Heart right ventricle (tissue), 16 donors: ENCODE data around the gene TANGO2. TPM values are rescaled to one million over a fixed set of nuclear protein-coding genes. Genes with fewer than 3 reads are reported as not detected.

Experiments used
- ATAC-seq, 8 donors: fragments of 200-7000 bp; cut with Tn5 transposase; one replicate each; pipeline ENCODE4 v1.9.1; 2020; ENCODE audit warnings: mild to moderate bottlenecking in 8 of 8, moderate library complexity in 8 of 8, moderate number of reproducible peaks in 1 of 8
- DNase-seq, 2 donors: peaks; one replicate each; pipeline ENCODE4 v3.0.0-alpha.2; 2020
- H3K27ac ChIP-seq, 10 donors: fragments of 200-600 bp; sonication (generic) in 2 of 10; one replicate each; pipeline versions ENCODE4 v1.5.0 to v1.8.0; 2020 to 2022; ENCODE audit warnings: mild to moderate bottlenecking in 3 of 10
- H3K27me3 ChIP-seq, 7 donors: fragments of 200-600 bp; one replicate each; pipeline ENCODE4 v1.8.0; 2021 to 2022; ENCODE audit warnings: mild to moderate bottlenecking in 2 of 7
- H3K36me3 ChIP-seq, 9 donors: fragments of 200-600 bp; sonication (generic) in 1 of 9; one replicate each; pipeline versions ENCODE4 v1.5.0 to v1.8.0; 2020 to 2022; ENCODE audit warnings: mild to moderate bottlenecking in 2 of 9
- H3K4me1 ChIP-seq, 9 donors: fragments of 200-600 bp; sonication (generic) in 1 of 9; one replicate each; pipeline versions ENCODE4 v1.5.0 to v1.8.0; 2020 to 2022; ENCODE audit warnings: mild to moderate bottlenecking in 4 of 9
- H3K4me3 ChIP-seq, 10 donors: fragments of 200-600 bp; sonication (generic) in 2 of 10; one replicate each; pipeline versions ENCODE4 v1.5.0 to v1.8.0; 2020 to 2022; ENCODE audit warnings: mild to moderate bottlenecking in 7 of 10, moderate library complexity in 2 of 10
- H3K9me3 ChIP-seq, 11 donors: fragments of 200-600 bp in 10 of 11; sonication (generic) in 2 of 11; one replicate each; pipeline versions ENCODE4 v1.5.0 to v1.8.0; 2013 to 2022; ENCODE audit warnings: mild to moderate bottlenecking in 2 of 11, control low read depth in 1 of 11, moderate library complexity in 1 of 11
- WGBS, 2 donors: extraction: QIAGEN DNeasy Blood & Tissue Kit; methylation state at CpG; one replicate each; pipeline ENCODE4 v1.1.7; 2013; ENCODE audit warnings: inconsistent platforms in 1 of 2; 5-methylcytosine and 5-hydroxymethylcytosine counted together
- intact Hi-C, 10 donors: fragments of 100-400 bp; cut with DNase I; formaldehyde crosslinking; loops; one replicate each; pipeline versions ENCODE4 v1.11.1 to v1.14.2; 2022
- polyA plus RNA-seq, 2 donors: library from polyadenylated mRNA; stranded (reverse); fragments of 200-250 nt; gene quantifications; one replicate each; pipeline ENCODE4 v1.2.3, GENCODE V29; 2013
- total RNA-seq, 10 donors: library from RNA; stranded (reverse); fragmentation: NEBNext Ultra II Directional in 3 of 10; extraction: Animal tissue kit (Norgen Biotek cat#: 25700) in 3 of 10; gene quantifications; one replicate each; pipeline versions ENCODE4 v1.2.1 to v1.2.4, GENCODE V29; 2021 to 2023
- TF ChIP-seq, protein P1 (sequence below), 9 donors: fragments of 200-600 bp; sonication (generic) in 2 of 9; IDR thresholded peaks; one replicate each; pipeline versions ENCODE4 v1.5.0 to v1.8.0; 2021 to 2022; ENCODE audit warnings: antibody characterized with exemption in 9 of 9, mild to moderate bottlenecking in 5 of 9, moderate library complexity in 1 of 9
- donor health status: Arrhythmogenic right ventricular cardiomyopathy.
- donor health status: ischemic (EF 13 %, LVEDD 7.1; RV severe dilation, severe dysfunction).
- donor health status: healthy with polysubstance abuse.
- donor health status: DM: no; HTN: yes; CAD: no.
- donor health status: DM: no; HTN: no; CAD: no.
- donor health status: ischemic (EF 25% LVEDD 6.9; RV normal size, moderate dysfunction).
- donor health status: ischemic (EF 25% LVEDD 5.7; RV mildly dilated, moderate dysfunction).
- donor health status: healthy.
- donor health status: DM: yes; HTN: yes; CAD: no.
- donor health status: Ischemic cardiomyopathy.
- donor health status: ischemic (EF 35%, LVEDD 5.7; RV mildly dilated, moderate dysfunction).
- donor health status: nonischemic (EF 11% LVEDD 7.7; RV severe dilation, severe dysfunction).
- donor health status: DM: yes; HTN: yes; CAD: no.
- donor health status: PGD.
- donor health status: ischemic (EF 29% LVEDD 5.4; RV normal size, mild dysfunction).
- donor health status: nonischemic (EF 23%, LVEDD 6.1; RV moderate dilation, normal function).

The TANGO2 gene
- total and polyA plus RNA-seq, 12 donors = 34.1 to 139 (median 81.0) TPM

- DNase-seq (peak; percentile 77 to 87), ATAC-seq (peak; percentile 61 to 87 (median 79))
- WGBS, 2 donors = 1% methylated on average over 56 to 74 of the region's 76 CpGs
- peaks cover 38 to 80% (median 54%) of the 10 kb centered on the region in 9 donors for H3K4me1 ChIP-seq
- H3K36me3 ChIP-seq = peaks cover 0 to 4% (median 0%) of the 10 kb centered on the region in 9 donors
- H3K27ac ChIP-seq = peak overlapping the region; percentile 6 to 95 (median 88)
- H3K9me3 ChIP-seq = no peaks in the 10 kb centered on the region
- TF ChIP-seq, protein P1, sequence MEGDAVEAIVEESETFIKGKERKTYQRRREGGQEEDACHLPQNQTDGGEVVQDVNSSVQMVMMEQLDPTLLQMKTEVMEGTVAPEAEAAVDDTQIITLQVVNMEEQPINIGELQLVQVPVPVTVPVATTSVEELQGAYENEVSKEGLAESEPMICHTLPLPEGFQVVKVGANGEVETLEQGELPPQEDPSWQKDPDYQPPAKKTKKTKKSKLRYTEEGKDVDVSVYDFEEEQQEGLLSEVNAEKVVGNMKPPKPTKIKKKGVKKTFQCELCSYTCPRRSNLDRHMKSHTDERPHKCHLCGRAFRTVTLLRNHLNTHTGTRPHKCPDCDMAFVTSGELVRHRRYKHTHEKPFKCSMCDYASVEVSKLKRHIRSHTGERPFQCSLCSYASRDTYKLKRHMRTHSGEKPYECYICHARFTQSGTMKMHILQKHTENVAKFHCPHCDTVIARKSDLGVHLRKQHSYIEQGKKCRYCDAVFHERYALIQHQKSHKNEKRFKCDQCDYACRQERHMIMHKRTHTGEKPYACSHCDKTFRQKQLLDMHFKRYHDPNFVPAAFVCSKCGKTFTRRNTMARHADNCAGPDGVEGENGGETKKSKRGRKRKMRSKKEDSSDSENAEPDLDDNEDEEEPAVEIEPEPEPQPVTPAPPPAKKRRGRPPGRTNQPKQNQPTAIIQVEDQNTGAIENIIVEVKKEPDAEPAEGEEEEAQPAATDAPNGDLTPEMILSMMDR (IDR thresholded peaks at IDR 0.05) = no peak
- H3K27me3 ChIP-seq = no peaks in the 10 kb centered on the region
- intact Hi-C loops = loop anchor here in 1 of 10 donors (2.0 kb wide), 1 partner anchor 20 kb away; no protein-coding TSS in a partner anchor
- H3K4me3 ChIP-seq = peak overlapping the region; percentile 50 to 93 (median 82)
Measured at GRCh38 chr22:19986410-19987341, 34.2 kb upstream of the TANGO2 start.

- intact Hi-C loops = loop anchor here in 1 of 10 donors (2.0 kb wide), 1 partner anchor 21 kb away; no protein-coding TSS in a partner anchor
- Histone ChIP-seq H3K4me3 (peak overlapping the region in 5 of 10 donors; percentile 0 to 93 (median 76)), H3K27me3 (no peaks in the 10 kb centered on the region), H3K27ac (peak overlapping the region in 7 of 10 donors; percentile 2 to 95 (median 88)), H3K9me3 (no peaks in the 10 kb centered on the region), H3K36me3 (no peaks in the 10 kb centered on the region), H3K4me1 (peaks cover 36 to 84% (median 62%) of the 10 kb centered on the region in 9 donors)
- ATAC-seq (no peak), DNase-seq (no peak)
- WGBS, 2 donors = 61 to 65% methylated on average over 23 to 24 of the region's 24 CpGs
- TF ChIP-seq, protein P1 (IDR thresholded peaks at IDR 0.05) = no peak
Measured at GRCh38 chr22:19987394-19988306, 33.3 kb upstream of the TANGO2 start.

GRCh38 chr22:19988331-19988808 lies 32.5 kb upstream of the TANGO2 start:
- Histone ChIP-seq H3K27me3 (no peaks in the 10 kb centered on the region), H3K27ac (peak overlapping the region in 6 of 10 donors; percentile 49 to 88 (median 62)), H3K9me3 (no peaks in the 10 kb centered on the region), H3K4me1 (peaks cover 29 to 83% (median 60%) of the 10 kb centered on the region in 9 donors), H3K36me3 (no peaks in the 10 kb centered on the region), H3K4me3 (no peak overlapping the region)
- intact Hi-C loops = no loop called here
- 88 to 95% methylated on average over 9 of the region's 9 CpGs for WGBS, 2 donors
- ATAC-seq = no peak
- peak in 1 of 2 donors; percentile 9 for DNase-seq
- TF ChIP-seq, protein P1 (IDR thresholded peaks at IDR 0.05) = no peak
